SK-MEL-5 (cell line): ENCODE measurements around the gene IL3. TPM values are rescaled to one million over a fixed set of nuclear protein-coding genes. Genes with fewer than 3 reads are reported as not detected.

ENCODE experiments used
- DNase-seq: peaks from one replicate; pipeline ENCODE4 v3.0.0-alpha.2; 2016; ENCODE audit warnings: low read depth, low spot score
- in situ Hi-C: cut with HindIII; loops from 2 replicates; pipeline ENCODE4 v1.10.0; 2016; ENCODE audit warnings: low sequenced_read_pairs, high pct_unique_total_duplicates, low pct_unique_long_range_greater_than_20kb
- polyA plus RNA-seq, 2 experiments: library from polyadenylated mRNA; depleted of rRNA; stranded (reverse); fragments of >200 nt; gene quantifications; 2 replicates each; pipeline ENCODE4 v1.2.3, GENCODE V29; 2015
- total RNA-seq: library from RNA; depleted of rRNA; stranded (reverse); fragments of >200 nt; shearing (Covaris generic); gene quantifications from 2 replicates; pipeline ENCODE4 v1.2.3, GENCODE V29; 2014; rRNA removed

The IL3 gene, protein sequence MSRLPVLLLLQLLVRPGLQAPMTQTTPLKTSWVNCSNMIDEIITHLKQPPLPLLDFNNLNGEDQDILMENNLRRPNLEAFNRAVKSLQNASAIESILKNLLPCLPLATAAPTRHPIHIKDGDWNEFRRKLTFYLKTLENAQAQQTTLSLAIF
- not detected in 2 replicates for total RNA-seq
- not detected in 2 replicates for polyA plus RNA-seq (2015; cell fraction: cytosol; rRNA removed)
- not detected in 2 replicates for polyA plus RNA-seq (2015; cell fraction: nucleus; rRNA removed)

GRCh38 chr5:132060501-132061161 lies at the start of gene IL3:
IL3 (plus strand) TSS chr5:132060655; CDS start chr5:132060707, 52 bp downstream.
- in situ Hi-C loops, result no loop called here
- DNase-seq, result no peak

GRCh38 chr5:132010989-132011621 lies 49.4 kb upstream of the IL3 start:
- in situ Hi-C loops, result no loop called here
- no peak for DNase-seq

DNA sequence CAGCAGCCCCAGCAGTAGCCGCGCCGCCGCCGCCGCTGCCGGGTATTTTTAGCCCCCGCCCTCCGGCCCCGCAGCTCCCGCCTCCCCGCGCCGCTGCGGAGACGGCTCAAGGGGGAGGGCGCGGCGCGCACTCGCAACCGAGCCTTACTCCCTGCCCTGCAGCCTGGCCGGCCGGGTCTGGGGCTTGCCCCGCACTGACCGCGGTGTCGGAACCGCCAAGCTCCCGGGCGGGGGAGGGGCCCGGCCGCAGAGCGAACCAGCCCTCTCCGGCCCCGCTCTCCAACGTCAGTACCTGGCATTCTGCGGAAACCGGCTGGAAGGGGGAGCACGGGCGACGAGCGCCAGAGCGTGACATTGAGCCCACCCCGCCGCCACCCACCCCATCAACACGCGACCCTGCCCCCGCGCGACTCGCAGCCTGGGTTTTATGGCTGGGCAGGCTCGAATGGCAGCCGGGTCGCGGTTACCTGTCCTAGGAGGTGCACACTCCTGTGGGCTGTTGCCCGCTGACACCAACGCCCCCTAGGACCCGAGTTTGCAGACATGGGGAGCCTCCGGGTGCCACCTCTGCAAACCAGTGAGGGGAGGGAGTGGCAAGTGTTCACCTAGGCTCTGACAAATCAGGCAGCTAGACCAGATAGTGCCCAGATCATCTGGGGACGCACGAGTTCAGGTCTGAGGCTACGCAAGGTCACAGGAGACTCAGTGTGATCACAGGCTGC lies 48.7 kb upstream of the IL3 start, which contains the start of gene ACSL6:
TSS of gene ACSL6 (minus strand) at position 37 of the 722 bp plus-strand sequence. CDS start 105 bp downstream, outside the sequence.
- in situ Hi-C loops, result no loop called here
- no peak for DNase-seq

GRCh38 chr5:132012371-132013005 lies 48.0 kb upstream of the IL3 start:
- in situ Hi-C loops, result no loop called here
- DNase-seq, result no peak

- in situ Hi-C loops, result no loop called here
- DNase-seq, result no peak
These were observed 47.3 kb upstream of the IL3 start for GRCh38 chr5:132013006-132013689.

- in situ Hi-C loops, result no loop called here
- no peak for DNase-seq
These were observed 46.7 kb upstream of the IL3 start for GRCh38 chr5:132013711-132014110.

DNA sequence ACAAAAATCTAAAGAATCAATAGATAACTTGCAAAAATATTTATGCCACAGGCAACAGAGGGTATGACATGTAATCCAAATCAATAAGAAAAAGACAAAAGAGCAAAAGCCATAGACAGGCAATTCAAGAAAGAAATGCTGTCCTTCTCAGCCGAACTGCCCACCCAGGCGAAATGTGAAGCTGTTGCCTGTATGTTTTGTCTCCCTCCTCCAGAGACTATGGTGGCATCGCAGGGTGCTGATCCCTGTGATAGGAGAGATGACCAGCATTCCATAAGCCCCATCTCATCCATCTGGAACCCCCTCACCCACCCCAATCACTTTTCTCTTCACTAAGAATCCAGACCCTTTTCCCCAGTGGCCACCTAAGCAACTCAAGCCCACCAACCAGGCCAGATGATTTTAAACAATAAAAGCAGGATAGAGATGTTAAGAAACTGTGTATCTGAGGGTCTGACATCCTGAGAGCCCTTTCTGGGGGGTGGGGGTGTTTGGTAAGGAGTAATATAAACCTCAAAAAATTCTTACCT lies 43.7 kb upstream of the IL3 start:
- in situ Hi-C loops, result no loop called here

GRCh38 chr5:132017316-132017715 lies 43.1 kb upstream of the IL3 start:
- no peak for DNase-seq
- in situ Hi-C loops, result no loop called here

More for the DNA sequence above, 43.7 kb upstream of the IL3 start:
- no peak for DNase-seq

- in situ Hi-C loops, result no loop called here
- no peak for DNase-seq
These were observed 42.5 kb upstream of the IL3 start for GRCh38 chr5:132017738-132018625.

GRCh38 chr5:132019337-132019736 lies 41.1 kb upstream of the IL3 start:
- in situ Hi-C loops, result no loop called here

DNA sequence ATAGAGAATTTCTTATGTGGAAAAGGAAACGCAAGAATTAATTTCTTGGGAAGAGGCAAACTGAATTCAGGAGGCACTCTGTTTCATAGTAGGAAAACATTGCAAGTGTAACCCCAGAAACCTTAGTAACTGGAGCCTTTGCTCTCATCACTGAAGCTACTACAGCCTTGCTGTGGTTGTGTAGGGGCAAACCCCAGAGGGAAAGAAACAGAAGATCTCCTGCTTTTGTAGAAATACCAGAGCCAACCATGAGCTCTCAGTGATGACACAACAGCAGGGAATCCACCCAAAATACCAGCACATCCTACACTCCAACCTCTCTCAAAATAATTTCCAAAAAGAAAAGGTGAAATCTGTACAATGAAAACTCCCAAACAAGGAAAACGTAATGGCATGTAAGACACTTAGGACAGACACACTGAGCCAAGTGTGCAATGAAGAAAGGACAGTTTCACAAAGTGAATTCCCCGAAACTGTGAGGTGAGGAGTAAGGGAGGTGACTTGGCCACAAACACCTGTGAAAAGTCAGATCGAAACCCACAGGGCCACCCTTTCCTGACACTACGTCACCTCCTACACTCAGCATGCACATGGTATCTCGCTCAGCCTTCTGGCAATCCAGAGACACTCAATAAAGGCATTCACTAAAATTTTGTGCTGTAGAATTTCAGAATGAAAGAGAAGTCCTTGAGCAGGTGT lies 40.4 kb upstream of the IL3 start:
- in situ Hi-C loops, result no loop called here
- no peak for DNase-seq

More at GRCh38 chr5:132019337-132019736, 41.1 kb upstream of the IL3 start:
- DNase-seq, result no peak

DNA sequence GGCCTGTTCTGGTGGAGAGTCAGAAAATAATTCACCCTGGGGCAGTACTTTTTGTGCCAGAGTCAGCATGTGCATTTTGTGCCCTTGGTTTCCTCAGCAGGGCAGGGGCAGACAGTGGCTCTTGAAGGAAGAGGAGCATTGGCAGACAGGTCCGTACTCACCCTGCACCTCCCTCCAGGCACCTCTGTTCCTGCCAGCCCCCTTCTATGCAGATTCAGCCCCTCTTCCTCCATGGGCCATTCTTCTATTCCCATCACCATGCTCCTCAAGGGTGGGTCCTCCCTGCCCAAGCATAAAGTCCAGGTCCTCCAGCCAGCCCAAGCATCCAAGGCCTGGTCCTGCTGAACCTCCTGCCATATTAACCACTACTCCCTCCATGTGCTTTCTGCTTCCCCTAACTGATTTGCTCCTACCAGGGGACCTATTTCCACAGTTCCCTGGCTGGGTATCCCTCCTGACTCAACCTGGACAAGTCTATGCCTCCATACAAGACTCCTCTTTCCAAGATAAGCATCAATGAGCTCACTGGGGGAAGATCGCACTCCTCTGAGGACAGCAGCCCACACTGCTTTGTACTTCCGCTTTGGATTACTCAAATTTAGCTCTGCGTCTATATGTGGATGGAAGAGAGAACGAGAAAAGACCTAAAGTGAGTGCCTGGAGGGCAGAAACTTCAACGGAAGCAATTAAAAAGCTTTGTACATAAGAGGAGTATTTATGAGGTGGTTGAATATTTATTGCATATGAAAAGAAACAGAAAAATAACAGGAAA lies 39.7 kb upstream of the IL3 start:
- no peak for DNase-seq
- in situ Hi-C loops, result no loop called here

DNA sequence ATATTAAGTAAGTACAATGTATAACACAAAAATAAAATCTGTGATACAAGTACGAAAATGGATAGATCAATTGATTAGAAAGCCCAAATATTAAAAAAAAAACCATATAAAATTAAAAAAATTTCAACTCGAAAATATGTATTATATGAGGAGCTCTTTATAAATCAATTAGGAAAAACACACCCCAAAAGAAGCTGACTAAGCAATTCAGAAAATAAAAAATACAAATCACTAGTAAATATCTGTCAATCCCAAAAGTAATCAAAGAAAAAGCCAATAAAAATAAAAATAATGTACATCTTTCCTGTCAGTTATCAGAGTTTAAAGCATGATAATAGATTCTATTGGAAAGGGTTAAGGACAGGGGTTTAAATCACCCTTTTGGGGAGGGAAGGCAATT lies 38.8 kb upstream of the IL3 start:
- no peak for DNase-seq
- in situ Hi-C loops, result no loop called here

- in situ Hi-C loops, result no loop called here
- DNase-seq, result no peak
These were observed 37.7 kb upstream of the IL3 start for GRCh38 chr5:132022737-132023136.
